ENCODE data around the gene HGF. TPM values are rescaled to one million over a fixed set of nuclear protein-coding genes. Genes with fewer than 3 reads are reported as not detected.

HGF gene
- total and polyA plus RNA-seq, 2 donors: 1.2 TPM

DNA sequence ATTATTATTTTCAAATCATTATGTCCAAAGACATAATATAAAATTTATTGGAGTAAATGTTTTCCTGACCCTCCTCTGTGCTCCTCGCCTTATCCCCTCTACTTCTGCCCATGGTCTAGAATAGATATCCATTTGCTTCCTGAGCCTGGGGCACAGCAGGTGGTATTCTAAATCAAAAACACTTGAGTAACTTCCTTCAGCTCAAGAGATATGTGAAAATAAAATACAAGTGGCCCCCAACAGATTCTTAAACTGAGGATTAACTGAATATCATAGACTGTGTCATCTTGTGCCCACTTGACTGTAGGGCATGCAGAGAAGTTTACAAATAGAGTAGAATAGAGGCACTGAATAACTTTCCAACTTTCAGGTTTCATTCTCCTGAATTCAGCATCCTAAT lies 59.1 kb downstream of the HGF start:
- Histone ChIP-seq H3K27me3 (ENCODE audit: control insufficient read depth in 2 of 2, insufficient read depth in 1 of 2, low read length in 1 of 2) (no peaks in the 10 kb centered on the region), H3K9me3 (ENCODE audit: control insufficient read depth in 2 of 2, insufficient read depth in 1 of 2, low read length in 1 of 2) (no peaks in the 10 kb centered on the region), H3K4me1 (ENCODE audit: control insufficient read depth in 2 of 2, insufficient read depth in 2 of 2, low read length in 2 of 2) (no peaks in the 10 kb centered on the region), H3K36me3 (ENCODE audit: control insufficient read depth in 2 of 2, insufficient read depth in 2 of 2, low read length in 1 of 2) (no peaks in the 10 kb centered on the region), H3K27ac (ENCODE audit: low read depth in 1 of 2, low read length in 1 of 2) (no peak overlapping the region), H3K4me3 (ENCODE audit: low read length in 2 of 2) (no peak overlapping the region)
- no peak for DNase-seq (ENCODE audit: low read depth in 6 of 9, low spot score in 9 of 9)
- WGBS: 96% methylated on average over 1 of the region's 1 CpG

DNA sequence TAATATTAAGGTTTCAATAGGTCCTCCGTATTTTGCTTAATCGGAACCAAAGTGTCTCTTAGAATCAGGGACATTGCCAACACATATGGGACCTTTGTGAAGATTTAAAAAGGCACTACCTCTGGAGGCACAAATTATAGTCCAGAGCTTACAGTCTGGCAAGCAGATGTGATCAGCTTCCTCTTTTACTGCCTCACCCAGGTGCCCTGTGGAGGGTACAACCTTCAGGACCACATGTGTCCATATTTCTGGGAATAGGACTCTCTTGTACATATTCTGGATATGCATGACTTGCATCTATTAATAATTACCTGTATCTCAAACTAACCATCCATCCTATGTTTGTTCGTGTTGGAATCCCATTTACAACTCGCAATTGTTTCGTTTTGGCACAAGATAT lies 60.0 kb downstream of the HGF start:
- Histone ChIP-seq H3K4me3 (ENCODE audit: low read length in 2 of 2) (no peak overlapping the region), H3K27me3 (ENCODE audit: control insufficient read depth in 2 of 2, insufficient read depth in 1 of 2, low read length in 1 of 2) (no peaks in the 10 kb centered on the region), H3K4me1 (ENCODE audit: control insufficient read depth in 2 of 2, insufficient read depth in 2 of 2, low read length in 2 of 2) (no peaks in the 10 kb centered on the region), H3K27ac (ENCODE audit: low read depth in 1 of 2, low read length in 1 of 2) (no peak overlapping the region), H3K9me3 (ENCODE audit: control insufficient read depth in 2 of 2, insufficient read depth in 1 of 2, low read length in 1 of 2) (no peaks in the 10 kb centered on the region), H3K36me3 (ENCODE audit: control insufficient read depth in 2 of 2, insufficient read depth in 2 of 2, low read length in 1 of 2) (no peaks in the 10 kb centered on the region)
- WGBS: 97% methylated on average over 5 of the region's 5 CpGs
- no peak for DNase-seq (ENCODE audit: low read depth in 6 of 9, low spot score in 9 of 9)

DNA sequence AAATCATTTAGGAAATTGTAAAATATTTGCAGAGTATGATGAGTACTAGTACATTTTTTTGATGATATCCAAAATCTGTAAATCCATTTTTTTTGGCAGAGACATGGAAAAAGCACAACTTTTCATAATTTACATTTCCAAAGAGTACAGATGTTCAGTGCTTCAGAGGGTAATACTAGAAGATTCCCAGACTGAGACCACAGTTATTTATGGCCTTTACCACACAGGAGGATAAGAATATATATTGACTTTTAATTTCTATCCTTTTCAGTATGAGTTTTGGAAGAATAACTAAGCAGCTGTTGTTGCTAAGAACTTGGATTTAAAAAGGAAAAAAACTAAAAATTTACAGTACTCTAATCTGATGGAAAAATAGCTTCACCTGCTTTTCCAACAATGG lies 61.9 kb downstream of the HGF start:
- no peak for DNase-seq (ENCODE audit: low read depth in 6 of 9, low spot score in 9 of 9)
- Histone ChIP-seq H3K4me3 (ENCODE audit: low read length in 2 of 2) (no peak overlapping the region), H3K36me3 (ENCODE audit: control insufficient read depth in 2 of 2, insufficient read depth in 2 of 2, low read length in 1 of 2) (no peaks in the 10 kb centered on the region), H3K27ac (ENCODE audit: low read depth in 1 of 2, low read length in 1 of 2) (no peak overlapping the region), H3K4me1 (ENCODE audit: control insufficient read depth in 2 of 2, insufficient read depth in 2 of 2, low read length in 2 of 2) (no peaks in the 10 kb centered on the region), H3K9me3 (ENCODE audit: control insufficient read depth in 2 of 2, insufficient read depth in 1 of 2, low read length in 1 of 2) (no peaks in the 10 kb centered on the region), H3K27me3 (ENCODE audit: control insufficient read depth in 2 of 2, insufficient read depth in 1 of 2, low read length in 1 of 2) (no peaks in the 10 kb centered on the region)

DNA sequence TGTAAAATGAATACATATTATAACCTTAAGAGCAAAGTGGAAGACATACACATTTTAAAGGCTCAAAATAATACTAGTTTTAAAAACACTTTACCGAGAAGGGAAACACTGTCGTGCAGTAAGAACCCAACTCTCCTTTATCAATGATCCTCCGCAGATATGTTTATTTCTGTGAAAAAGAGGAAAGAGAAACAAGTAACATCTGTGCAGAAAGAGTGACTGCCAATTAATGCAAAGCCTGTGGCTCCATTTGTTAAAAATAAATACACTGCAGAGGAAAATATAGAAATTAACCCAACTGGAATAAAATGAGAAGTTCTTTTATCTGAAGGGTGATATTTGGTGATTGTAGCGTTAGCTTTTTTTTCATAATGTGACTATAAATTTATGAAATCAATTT lies 62.7 kb downstream of the HGF start:
- WGBS: 98% methylated on average over 4 of the region's 4 CpGs
- H3K4me1 ChIP-seq (ENCODE audit: control insufficient read depth in 2 of 2, insufficient read depth in 2 of 2, low read length in 2 of 2): no peaks in the 10 kb centered on the region
- no peaks in the 10 kb centered on the region for H3K36me3 ChIP-seq (ENCODE audit: control insufficient read depth in 2 of 2, insufficient read depth in 2 of 2, low read length in 1 of 2)
- H3K4me3 ChIP-seq (ENCODE audit: low read length in 2 of 2): no peak overlapping the region
- no peak overlapping the region for H3K27ac ChIP-seq (ENCODE audit: low read depth in 1 of 2, low read length in 1 of 2)
- no peaks in the 10 kb centered on the region for H3K9me3 ChIP-seq (ENCODE audit: control insufficient read depth in 2 of 2, insufficient read depth in 1 of 2, low read length in 1 of 2)
- no peaks in the 10 kb centered on the region for H3K27me3 ChIP-seq (ENCODE audit: control insufficient read depth in 2 of 2, insufficient read depth in 1 of 2, low read length in 1 of 2)
- no peak for DNase-seq (ENCODE audit: low read depth in 6 of 9, low spot score in 9 of 9)

DNA sequence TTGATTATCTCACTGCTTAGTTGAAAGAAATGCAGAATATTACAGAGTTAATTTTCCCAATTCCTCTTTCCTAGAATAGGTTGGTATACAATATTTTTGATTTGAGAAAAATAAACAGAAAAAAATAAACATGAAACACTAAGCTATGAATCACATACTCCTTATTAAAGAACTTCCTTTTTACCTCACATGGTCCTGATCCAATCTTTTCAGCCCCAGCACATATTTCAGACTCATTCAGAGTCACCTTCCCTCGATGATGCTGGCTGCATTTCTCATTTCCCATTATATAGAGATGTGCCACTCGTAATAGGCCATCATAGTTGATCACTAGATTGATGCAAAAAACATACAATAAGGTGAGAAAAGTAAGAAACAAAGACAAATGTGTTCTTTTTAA lies 64.6 kb downstream of the HGF start:
- no peak for DNase-seq (ENCODE audit: low read depth in 6 of 9, low spot score in 9 of 9)
- Histone ChIP-seq H3K4me3 (ENCODE audit: low read length in 2 of 2) (no peak overlapping the region), H3K27me3 (ENCODE audit: control insufficient read depth in 2 of 2, insufficient read depth in 1 of 2, low read length in 1 of 2) (no peaks in the 10 kb centered on the region), H3K4me1 (ENCODE audit: control insufficient read depth in 2 of 2, insufficient read depth in 2 of 2, low read length in 2 of 2) (no peaks in the 10 kb centered on the region), H3K9me3 (ENCODE audit: control insufficient read depth in 2 of 2, insufficient read depth in 1 of 2, low read length in 1 of 2) (no peaks in the 10 kb centered on the region), H3K27ac (ENCODE audit: low read depth in 1 of 2, low read length in 1 of 2) (no peak overlapping the region), H3K36me3 (ENCODE audit: control insufficient read depth in 2 of 2, insufficient read depth in 2 of 2, low read length in 1 of 2) (no peaks in the 10 kb centered on the region)
- 94% methylated on average over 2 of the region's 2 CpGs for WGBS

DNA sequence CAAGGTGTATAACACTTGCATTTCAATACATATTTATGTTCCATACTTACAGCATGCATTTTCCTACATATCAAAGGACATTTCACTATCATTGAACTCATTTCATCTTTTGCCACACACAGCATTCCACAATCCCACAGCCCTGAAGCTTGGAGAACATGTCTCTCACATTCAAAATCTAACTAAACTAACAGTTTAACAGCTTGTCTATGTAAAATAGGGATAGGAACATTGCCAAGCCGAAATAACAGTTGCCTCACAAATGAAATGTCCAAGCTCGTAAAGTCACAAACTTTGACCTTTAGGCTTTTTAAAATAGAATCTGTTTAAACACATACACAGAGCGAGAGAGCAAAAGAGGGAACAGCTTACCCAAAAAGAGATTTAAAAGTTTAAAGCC lies 65.3 kb downstream of the HGF start:
- H3K4me3 ChIP-seq (ENCODE audit: low read length in 2 of 2): no peak overlapping the region
- no peaks in the 10 kb centered on the region for H3K4me1 ChIP-seq (ENCODE audit: control insufficient read depth in 2 of 2, insufficient read depth in 2 of 2, low read length in 2 of 2)
- no peaks in the 10 kb centered on the region for H3K9me3 ChIP-seq (ENCODE audit: control insufficient read depth in 2 of 2, insufficient read depth in 1 of 2, low read length in 1 of 2)
- H3K27me3 ChIP-seq (ENCODE audit: control insufficient read depth in 2 of 2, insufficient read depth in 1 of 2, low read length in 1 of 2): no peaks in the 10 kb centered on the region
- H3K27ac ChIP-seq (ENCODE audit: low read depth in 1 of 2, low read length in 1 of 2): no peak overlapping the region
- H3K36me3 ChIP-seq (ENCODE audit: control insufficient read depth in 2 of 2, insufficient read depth in 2 of 2, low read length in 1 of 2): no peaks in the 10 kb centered on the region
- 97% methylated on average over 3 of the region's 3 CpGs for WGBS
- no peak for DNase-seq (ENCODE audit: low read depth in 6 of 9, low spot score in 9 of 9)

DNA sequence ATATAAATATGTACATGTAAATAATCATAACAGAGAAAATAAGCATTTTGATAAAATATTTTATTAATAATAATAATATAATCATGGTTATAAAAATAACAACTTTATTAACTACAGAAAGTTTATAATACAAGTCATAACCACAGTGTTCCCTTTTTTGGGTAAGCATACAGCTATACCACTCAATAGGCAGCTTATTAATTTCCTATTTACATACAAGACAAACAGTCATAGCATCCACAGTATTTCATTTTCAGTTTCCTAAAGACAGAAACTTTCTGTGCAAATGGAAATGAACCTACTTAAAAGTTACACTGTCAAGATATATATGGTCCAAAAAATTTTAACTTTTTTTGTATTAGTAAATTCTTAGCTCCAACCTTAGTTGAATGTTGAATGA lies 70.9 kb downstream of the HGF start:
- no peak for DNase-seq (ENCODE audit: low read depth in 6 of 9, low spot score in 9 of 9)
- H3K36me3 ChIP-seq (ENCODE audit: control insufficient read depth in 2 of 2, insufficient read depth in 2 of 2, low read length in 1 of 2): no peaks in the 10 kb centered on the region
- H3K27me3 ChIP-seq (ENCODE audit: control insufficient read depth in 2 of 2, insufficient read depth in 1 of 2, low read length in 1 of 2): no peaks in the 10 kb centered on the region
- no peaks in the 10 kb centered on the region for H3K9me3 ChIP-seq (ENCODE audit: control insufficient read depth in 2 of 2, insufficient read depth in 1 of 2, low read length in 1 of 2)
- H3K4me1 ChIP-seq (ENCODE audit: control insufficient read depth in 2 of 2, insufficient read depth in 2 of 2, low read length in 2 of 2): no peaks in the 10 kb centered on the region
- H3K27ac ChIP-seq (ENCODE audit: low read depth in 1 of 2, low read length in 1 of 2): no peak overlapping the region
- H3K4me3 ChIP-seq (ENCODE audit: low read length in 2 of 2): no peak overlapping the region

DNA sequence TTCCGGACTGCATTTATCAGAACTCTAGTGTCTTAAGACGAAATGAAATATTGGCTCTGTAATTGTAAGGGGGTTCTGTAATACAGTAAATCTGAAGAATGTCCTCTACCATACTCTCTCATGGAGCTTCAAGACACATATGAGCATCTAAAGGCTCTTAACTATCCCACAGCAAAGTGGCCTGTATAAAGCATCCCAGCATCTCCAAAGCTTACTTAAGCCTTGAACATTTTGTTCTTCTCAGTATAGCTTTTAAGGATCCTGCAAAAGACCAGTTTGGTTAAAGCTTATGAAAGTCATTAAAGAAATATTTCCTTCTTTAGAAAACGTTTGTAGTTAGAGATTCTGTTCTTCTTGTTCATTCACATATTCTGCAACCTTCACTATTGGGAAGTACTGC lies 75.1 kb downstream of the HGF start:
- H3K4me1 ChIP-seq (ENCODE audit: control insufficient read depth in 2 of 2, insufficient read depth in 2 of 2, low read length in 2 of 2): no peaks in the 10 kb centered on the region
- no peak overlapping the region for H3K4me3 ChIP-seq (ENCODE audit: low read length in 2 of 2)
- no peaks in the 10 kb centered on the region for H3K27me3 ChIP-seq (ENCODE audit: control insufficient read depth in 2 of 2, insufficient read depth in 1 of 2, low read length in 1 of 2)
- DNase-seq (ENCODE audit: low read depth in 6 of 9, low spot score in 9 of 9): no peak
- no peaks in the 10 kb centered on the region for H3K9me3 ChIP-seq (ENCODE audit: control insufficient read depth in 2 of 2, insufficient read depth in 1 of 2, low read length in 1 of 2)
- 80% methylated on average over 3 of the region's 3 CpGs for WGBS
- H3K27ac ChIP-seq (ENCODE audit: low read depth in 1 of 2, low read length in 1 of 2): no peak overlapping the region
- no peaks in the 10 kb centered on the region for H3K36me3 ChIP-seq (ENCODE audit: control insufficient read depth in 2 of 2, insufficient read depth in 2 of 2, low read length in 1 of 2)

DNA sequence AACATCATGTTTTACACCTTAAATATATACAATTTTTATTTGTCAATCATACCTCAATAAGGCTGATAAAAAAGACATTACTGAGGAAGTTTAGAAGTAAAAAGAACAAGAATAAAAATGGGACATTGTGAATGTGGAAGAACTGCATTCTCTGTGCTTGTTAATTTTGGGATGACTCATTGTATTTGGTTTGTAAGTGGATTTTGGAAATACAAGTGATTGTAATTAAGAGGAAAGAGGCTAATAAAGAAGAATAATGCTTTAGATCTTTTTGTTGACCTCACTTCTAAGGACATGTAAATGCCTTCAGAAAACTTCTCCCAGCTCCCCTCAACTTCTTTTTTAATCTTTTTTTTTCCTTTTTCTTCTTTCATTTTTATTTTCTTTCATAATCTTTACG lies 76.0 kb downstream of the HGF start:
- 98% methylated on average over 1 of the region's 1 CpG for WGBS

DNA sequence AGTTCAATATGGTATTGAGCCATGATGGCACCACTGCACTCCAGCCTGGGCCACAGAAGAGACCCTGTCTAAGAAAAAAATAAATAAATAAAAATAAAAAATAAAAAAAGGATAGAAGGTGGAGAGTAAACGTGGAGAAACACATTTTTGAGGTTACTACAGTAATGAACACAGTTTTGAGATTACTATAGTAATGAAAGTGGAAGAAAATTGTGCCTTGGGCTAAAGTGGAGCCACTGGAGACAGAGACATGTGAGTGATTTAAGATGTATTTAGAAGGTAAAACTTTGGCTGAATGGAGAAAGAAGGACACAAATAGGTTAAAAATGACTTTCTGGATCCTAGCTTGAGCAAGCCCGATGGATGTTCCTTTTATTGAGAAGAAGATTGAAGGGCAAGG lies 76.8 kb downstream of the HGF start:
- Histone ChIP-seq H3K4me3 (ENCODE audit: low read length in 2 of 2) (no peak overlapping the region), H3K27ac (ENCODE audit: low read depth in 1 of 2, low read length in 1 of 2) (no peak overlapping the region), H3K9me3 (ENCODE audit: control insufficient read depth in 2 of 2, insufficient read depth in 1 of 2, low read length in 1 of 2) (no peaks in the 10 kb centered on the region), H3K36me3 (ENCODE audit: control insufficient read depth in 2 of 2, insufficient read depth in 2 of 2, low read length in 1 of 2) (no peaks in the 10 kb centered on the region), H3K27me3 (ENCODE audit: control insufficient read depth in 2 of 2, insufficient read depth in 1 of 2, low read length in 1 of 2) (no peaks in the 10 kb centered on the region), H3K4me1 (ENCODE audit: control insufficient read depth in 2 of 2, insufficient read depth in 2 of 2, low read length in 2 of 2) (no peaks in the 10 kb centered on the region)
- WGBS: 95% methylated on average over 2 of the region's 2 CpGs
- no peak for DNase-seq (ENCODE audit: low read depth in 6 of 9, low spot score in 9 of 9)

More for the DNA sequence above, 76.0 kb downstream of the HGF start:
- H3K4me3 ChIP-seq (ENCODE audit: low read length in 2 of 2): no peak overlapping the region
- H3K9me3 ChIP-seq (ENCODE audit: control insufficient read depth in 2 of 2, insufficient read depth in 1 of 2, low read length in 1 of 2): no peaks in the 10 kb centered on the region
- no peak for DNase-seq (ENCODE audit: low read depth in 6 of 9, low spot score in 9 of 9)
- H3K27ac ChIP-seq (ENCODE audit: low read depth in 1 of 2, low read length in 1 of 2): no peak overlapping the region
- no peaks in the 10 kb centered on the region for H3K27me3 ChIP-seq (ENCODE audit: control insufficient read depth in 2 of 2, insufficient read depth in 1 of 2, low read length in 1 of 2)
- H3K36me3 ChIP-seq (ENCODE audit: control insufficient read depth in 2 of 2, insufficient read depth in 2 of 2, low read length in 1 of 2): no peaks in the 10 kb centered on the region
- H3K4me1 ChIP-seq (ENCODE audit: control insufficient read depth in 2 of 2, insufficient read depth in 2 of 2, low read length in 2 of 2): no peaks in the 10 kb centered on the region
